Ascending aorta (tissue), 2 donors: ENCODE data around the gene NLRC5. TPM values are rescaled to one million over a fixed set of nuclear protein-coding genes. Genes with fewer than 3 reads are reported as not detected.

Experiments used
- DNase-seq, 2 donors: peaks; one replicate each; pipeline ENCODE4 v3.0.0-alpha.2; 2019; ENCODE audit warnings: low spot score in 2 of 2
- H3K27ac ChIP-seq, 2 donors: fragments of 200-600 bp; sonication (generic); one replicate each; pipeline ENCODE4 v1.5.1; 2016 to 2017; ENCODE audit warnings: mild to moderate bottlenecking in 1 of 2
- H3K27me3 ChIP-seq: fragments of 200-600 bp; sonication (generic); one replicate; pipeline ENCODE4 v1.5.1; 2017
- H3K36me3 ChIP-seq, 2 donors: fragments of 200-600 bp; sonication (generic); one replicate each; pipeline ENCODE4 v1.5.1; 2016
- H3K4me1 ChIP-seq, 2 donors: fragments of 200-600 bp; sonication (generic); one replicate each; pipeline ENCODE4 v1.5.1; 2016 to 2017; ENCODE audit warnings: mild to moderate bottlenecking in 1 of 2
- H3K4me3 ChIP-seq, 2 donors: fragments of 200-600 bp; sonication (generic); one replicate each; pipeline ENCODE4 v1.5.1; 2016 to 2017; ENCODE audit warnings: mild to moderate bottlenecking in 1 of 2
- H3K9me3 ChIP-seq, 2 donors: fragments of 200-600 bp; sonication (generic); one replicate each; pipeline ENCODE4 v1.5.1; 2016
- intact Hi-C: fragments of 100-400 bp; cut with DNase I; formaldehyde crosslinking; loops from one replicate; pipeline ENCODE4 v1.15.1; 2023
- total RNA-seq: library from RNA; depleted of rRNA; stranded (reverse); fragments of >200 nt; gene quantifications from one replicate; pipeline ENCODE4 v1.1.0, GENCODE V29; 2016
- TF ChIP-seq, protein P1 (sequence below), 3 experiments: fragments of 200-600 bp in 2 of 3; fragments of 450-650 bp in 1 of 3; sonication (generic) in 2 of 3; IDR thresholded peaks; one replicate each; pipeline ENCODE4 v1.5.1; 2016 to 2019; ENCODE audit warnings: antibody characterized with exemption in 3 of 3, mild to moderate bottlenecking in 1 of 3, moderate library complexity in 1 of 3

NLRC5 gene
- total RNA-seq, 1 donor from 2014 or later: 46.7 TPM

DNA sequence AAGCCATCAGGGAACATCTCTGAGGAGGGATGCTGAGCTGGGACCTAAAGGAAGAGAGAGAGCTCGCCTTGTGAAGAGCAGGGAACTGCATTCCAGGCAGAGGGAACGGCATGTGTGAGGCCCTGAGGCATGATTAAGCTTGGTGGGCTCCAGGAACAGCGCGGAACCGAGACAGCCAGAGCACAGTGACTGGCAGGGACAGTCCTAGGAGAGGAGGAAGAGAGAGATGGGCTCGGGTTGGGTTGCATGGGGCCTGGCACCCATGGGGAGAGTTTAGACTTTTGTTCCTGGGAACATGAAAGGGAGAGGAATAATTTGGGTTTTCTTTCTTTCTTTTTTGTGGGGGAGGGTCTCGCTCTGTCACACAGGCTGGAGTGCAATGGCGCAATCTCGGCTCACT is 63.8 kb downstream of the NLRC5 start:
- peaks cover 3 to 21% of the 10 kb centered on the region in 2 donors for H3K36me3 ChIP-seq
- H3K4me1 ChIP-seq: no peaks in the 10 kb centered on the region
- H3K4me3 ChIP-seq: no peak overlapping the region
- no peaks in the 10 kb centered on the region for H3K27me3 ChIP-seq
- no peaks in the 10 kb centered on the region for H3K9me3 ChIP-seq
- intact Hi-C loops: no loop called here
- no peak for DNase-seq
- no peak overlapping the region for H3K27ac ChIP-seq
- TF ChIP-seq, protein P1, sequence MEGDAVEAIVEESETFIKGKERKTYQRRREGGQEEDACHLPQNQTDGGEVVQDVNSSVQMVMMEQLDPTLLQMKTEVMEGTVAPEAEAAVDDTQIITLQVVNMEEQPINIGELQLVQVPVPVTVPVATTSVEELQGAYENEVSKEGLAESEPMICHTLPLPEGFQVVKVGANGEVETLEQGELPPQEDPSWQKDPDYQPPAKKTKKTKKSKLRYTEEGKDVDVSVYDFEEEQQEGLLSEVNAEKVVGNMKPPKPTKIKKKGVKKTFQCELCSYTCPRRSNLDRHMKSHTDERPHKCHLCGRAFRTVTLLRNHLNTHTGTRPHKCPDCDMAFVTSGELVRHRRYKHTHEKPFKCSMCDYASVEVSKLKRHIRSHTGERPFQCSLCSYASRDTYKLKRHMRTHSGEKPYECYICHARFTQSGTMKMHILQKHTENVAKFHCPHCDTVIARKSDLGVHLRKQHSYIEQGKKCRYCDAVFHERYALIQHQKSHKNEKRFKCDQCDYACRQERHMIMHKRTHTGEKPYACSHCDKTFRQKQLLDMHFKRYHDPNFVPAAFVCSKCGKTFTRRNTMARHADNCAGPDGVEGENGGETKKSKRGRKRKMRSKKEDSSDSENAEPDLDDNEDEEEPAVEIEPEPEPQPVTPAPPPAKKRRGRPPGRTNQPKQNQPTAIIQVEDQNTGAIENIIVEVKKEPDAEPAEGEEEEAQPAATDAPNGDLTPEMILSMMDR (IDR thresholded peaks at IDR 0.05): no peak

DNA sequence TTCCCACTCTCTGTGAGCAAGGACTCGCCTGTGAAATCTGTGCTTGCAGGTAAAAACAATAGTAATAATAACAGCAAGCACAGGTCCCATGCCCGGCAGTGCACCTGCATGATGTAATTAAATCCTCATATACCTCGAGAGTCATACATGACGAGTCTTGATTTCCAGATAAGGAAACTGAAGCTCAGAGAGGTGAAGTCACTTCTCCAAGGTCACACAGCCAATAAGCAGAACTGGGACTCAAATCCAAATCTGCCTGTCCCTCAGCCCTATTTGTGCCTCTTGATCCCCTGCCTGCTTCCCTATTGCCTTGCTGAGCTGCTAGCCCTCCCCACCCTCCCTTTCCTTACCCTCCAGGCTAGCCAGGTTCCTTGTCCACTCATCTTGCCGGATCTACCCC is 65.0 kb downstream of the NLRC5 start:
- no peaks in the 10 kb centered on the region for H3K27me3 ChIP-seq
- no peaks in the 10 kb centered on the region for H3K4me1 ChIP-seq
- DNase-seq: no peak
- H3K4me3 ChIP-seq: no peak overlapping the region
- peaks cover 3 to 21% of the 10 kb centered on the region in 2 donors for H3K36me3 ChIP-seq
- no peaks in the 10 kb centered on the region for H3K9me3 ChIP-seq
- TF ChIP-seq, protein P1 (IDR thresholded peaks at IDR 0.05): no peak
- H3K27ac ChIP-seq: no peak overlapping the region
- intact Hi-C loops: no loop called here

DNA sequence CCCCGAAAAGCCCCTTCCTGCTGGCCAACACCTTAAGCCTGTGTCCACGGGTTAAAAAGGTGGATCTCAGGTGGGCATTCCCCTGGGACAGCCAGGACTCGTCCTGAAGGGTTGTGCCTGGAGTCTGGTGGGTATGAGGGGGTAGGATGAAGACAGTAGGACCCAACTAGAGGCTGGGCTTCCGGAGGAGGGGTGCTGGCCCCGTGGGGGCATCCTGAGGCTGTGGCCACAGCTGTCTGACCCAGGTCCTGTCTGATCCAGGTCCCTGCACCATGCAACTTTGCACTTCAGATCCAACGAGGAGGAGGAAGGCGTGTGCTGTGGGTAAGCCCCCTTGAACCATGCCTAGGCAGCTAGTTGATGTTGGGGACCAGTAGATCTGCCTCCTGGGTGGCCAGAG is 65.4 kb downstream of the NLRC5 start:
- no peaks in the 10 kb centered on the region for H3K4me1 ChIP-seq
- H3K36me3 ChIP-seq: peaks cover 3 to 21% of the 10 kb centered on the region in 2 donors
- no peak for DNase-seq
- H3K27ac ChIP-seq: no peak overlapping the region
- intact Hi-C loops: no loop called here
- no peak overlapping the region for H3K4me3 ChIP-seq
- no peaks in the 10 kb centered on the region for H3K27me3 ChIP-seq
- H3K9me3 ChIP-seq: no peaks in the 10 kb centered on the region
- TF ChIP-seq, protein P1 (IDR thresholded peaks at IDR 0.05): no peak

DNA sequence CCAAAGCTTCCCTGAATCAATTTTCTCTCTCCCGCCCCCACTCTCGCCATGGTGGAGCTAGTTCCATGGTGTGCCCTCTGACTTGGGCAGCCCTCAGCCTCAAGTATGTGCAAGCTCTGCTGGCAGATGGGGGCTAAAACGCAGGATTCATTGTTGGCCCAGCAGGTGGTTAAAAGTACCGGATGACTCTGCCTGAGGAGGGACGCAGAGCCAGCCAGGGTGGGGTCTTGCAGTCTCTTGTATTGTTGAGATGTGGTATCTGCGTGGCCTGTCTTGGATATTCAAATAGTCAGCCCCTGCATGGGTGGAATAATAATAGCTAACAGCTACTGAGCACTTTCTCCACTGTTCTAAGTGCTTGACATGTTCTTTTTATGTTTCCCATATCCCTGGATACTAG is 66.3 kb downstream of the NLRC5 start:
- TF ChIP-seq, protein P1 (IDR thresholded peaks at IDR 0.05): no peak
- DNase-seq: no peak
- Histone ChIP-seq H3K4me1 (peaks cover under 1 to 2% of the 10 kb centered on the region in 2 donors), H3K36me3 (peaks cover 3 to 21% of the 10 kb centered on the region in 2 donors), H3K4me3 (no peak overlapping the region), H3K27ac (no peak overlapping the region), H3K9me3 (no peaks in the 10 kb centered on the region), H3K27me3 (no peaks in the 10 kb centered on the region)
- intact Hi-C loops: no loop called here

DNA sequence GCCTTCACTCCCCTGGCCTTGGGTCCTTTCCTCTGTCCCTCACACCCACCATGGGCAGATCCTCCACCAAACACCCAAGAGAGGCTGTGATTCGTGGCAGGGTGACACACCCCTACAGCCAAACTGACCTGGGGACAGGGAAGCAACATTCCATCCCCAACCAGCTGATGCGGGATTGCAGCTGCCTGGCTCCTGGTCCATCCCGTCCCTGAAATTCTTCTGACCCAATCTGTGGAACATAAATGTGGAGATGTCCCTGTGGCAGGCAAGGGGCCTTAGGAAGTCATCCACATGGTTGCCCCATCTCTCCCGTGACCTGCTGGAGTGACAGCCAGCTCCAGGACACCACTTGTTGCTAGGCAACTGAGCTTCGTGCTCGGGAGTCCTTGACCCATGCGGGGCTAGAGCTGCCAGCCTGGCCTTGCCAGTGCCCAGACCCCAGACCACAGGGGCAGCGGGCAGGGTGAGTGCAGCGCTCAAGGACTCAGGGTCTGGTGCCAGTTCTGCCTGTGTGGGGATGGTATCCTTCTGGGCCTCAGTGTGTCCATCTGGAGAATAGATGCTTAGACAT is 69.0 kb downstream of the NLRC5 start:
- Histone ChIP-seq H3K36me3 (peaks cover 3 to 13% of the 10 kb centered on the region in 2 donors), H3K4me1 (peaks cover 9 to 10% of the 10 kb centered on the region in 2 donors), H3K9me3 (no peaks in the 10 kb centered on the region), H3K4me3 (no peak overlapping the region), H3K27me3 (no peaks in the 10 kb centered on the region), H3K27ac (no peak overlapping the region)
- intact Hi-C loops: no loop called here
- no peak for DNase-seq
- TF ChIP-seq, protein P1 (IDR thresholded peaks at IDR 0.05): no peak
